ENCODE results near the gene ZMIZ1.
A peak's percentile ranks its signal among the peaks of the same experiment; 100 is the strongest.

The ZMIZ1 gene

GRCh38 chr10:79210672-79211071, 141.9 kb downstream of the ZMIZ1 start:
- no peak overlapping the region for H3K14ac ChIP-seq (ENCODE audit: low read length in 2 of 2)
- no peak overlapping the region for H2BK120ac ChIP-seq (ENCODE audit: low read depth, low read length)
- no peak overlapping the region for H3K18ac ChIP-seq (ENCODE audit: low read depth in 1 of 2, low read length in 2 of 2)
- H3K4ac ChIP-seq (ENCODE audit: low read depth in 1 of 2, low read length in 2 of 2), result no peak overlapping the region
- H2AK5ac ChIP-seq (ENCODE audit: low read length, severe bottlenecking), result no peak overlapping the region
- no peak overlapping the region for H3K4me3 ChIP-seq (ENCODE audit: insufficient read depth in 1 of 2, low read depth in 1 of 2, low read length in 2 of 2)
- no peak overlapping the region for H3K9ac ChIP-seq (ENCODE audit: low read length)
- no peak overlapping the region for H4K91ac ChIP-seq (ENCODE audit: low read length)
- H3K23ac ChIP-seq (ENCODE audit: low read length in 2 of 2), result no peak overlapping the region
- peaks cover 92 to 96% of the 10 kb centered on the region in 2 experiments for H3K36me3 ChIP-seq (ENCODE audit: control insufficient read depth in 1 of 2, insufficient read depth in 2 of 2, low read depth in 1 of 2, low read length in 2 of 2)
- no peak overlapping the region for H2BK15ac ChIP-seq (ENCODE audit: low read depth, poor library complexity, severe bottlenecking)
- no peaks in the 10 kb centered on the region for H3K9me3 ChIP-seq (ENCODE audit: control insufficient read depth, low read length)
- H3K79me1 ChIP-seq (replicated peaks; ENCODE audit: low read length, poor library complexity, severe bottlenecking), result peaks cover 63% of the 10 kb centered on the region
- no peak overlapping the region for H2AFZ ChIP-seq (ENCODE audit: low read depth, low read length)
- H2BK12ac ChIP-seq (ENCODE audit: low read length in 2 of 2), result no peak overlapping the region
- H3K4me1 ChIP-seq (ENCODE audit: control insufficient read depth, insufficient read depth, low read depth, low read length), result peaks cover 8% of the 10 kb centered on the region
- H4K8ac ChIP-seq (ENCODE audit: low read length), result no peak overlapping the region
- H3K27ac ChIP-seq (ENCODE audit: low read length, poor library complexity, severe bottlenecking), result no peak overlapping the region
- WGBS, result 90% methylated on average over 1 of the region's 1 CpG
- H2BK5ac ChIP-seq (ENCODE audit: low read depth, low read length, poor library complexity, severe bottlenecking), result no peak overlapping the region
- H3K4me2 ChIP-seq (ENCODE audit: low read length, poor library complexity, severe bottlenecking), result no peak overlapping the region
- no peak for DNase-seq
- no peaks in the 10 kb centered on the region for H3K27me3 ChIP-seq (ENCODE audit: control insufficient read depth in 1 of 2, insufficient read depth in 1 of 2, low read length in 2 of 2)

GRCh38 chr10:79211616-79212015, 142.8 kb downstream of the ZMIZ1 start:
- Histone ChIP-seq H3K4me1 (ENCODE audit: control insufficient read depth, insufficient read depth, low read depth, low read length) (peaks cover 4% of the 10 kb centered on the region), H3K4me2 (ENCODE audit: low read length, poor library complexity, severe bottlenecking) (no peak overlapping the region), H3K14ac (ENCODE audit: low read length in 2 of 2) (no peak overlapping the region), H2AK5ac (ENCODE audit: low read length, severe bottlenecking) (no peak overlapping the region), H2AFZ (ENCODE audit: low read depth, low read length) (no peak overlapping the region), H3K23ac (ENCODE audit: low read length in 2 of 2) (no peak overlapping the region), H2BK15ac (ENCODE audit: low read depth, poor library complexity, severe bottlenecking) (no peak overlapping the region), H3K9ac (ENCODE audit: low read length) (no peak overlapping the region), H3K27ac (ENCODE audit: low read length, poor library complexity, severe bottlenecking) (no peak overlapping the region), H3K9me3 (ENCODE audit: control insufficient read depth, low read length) (no peaks in the 10 kb centered on the region), H3K27me3 (ENCODE audit: control insufficient read depth in 1 of 2, insufficient read depth in 1 of 2, low read length in 2 of 2) (no peaks in the 10 kb centered on the region), H3K36me3 (ENCODE audit: control insufficient read depth in 1 of 2, insufficient read depth in 2 of 2, low read depth in 1 of 2, low read length in 2 of 2) (peaks cover 92 to 96% of the 10 kb centered on the region in 2 experiments), H4K91ac (ENCODE audit: low read length) (no peak overlapping the region), H3K18ac (ENCODE audit: low read depth in 1 of 2, low read length in 2 of 2) (no peak overlapping the region), H2BK120ac (ENCODE audit: low read depth, low read length) (no peak overlapping the region), H2BK12ac (ENCODE audit: low read length in 2 of 2) (no peak overlapping the region), H2BK5ac (ENCODE audit: low read depth, low read length, poor library complexity, severe bottlenecking) (no peak overlapping the region), H3K4me3 (ENCODE audit: insufficient read depth in 1 of 2, low read depth in 1 of 2, low read length in 2 of 2) (no peak overlapping the region), H4K8ac (ENCODE audit: low read length) (no peak overlapping the region), H3K4ac (ENCODE audit: low read depth in 1 of 2, low read length in 2 of 2) (no peak overlapping the region), H3K79me1 (replicated peaks; ENCODE audit: low read length, poor library complexity, severe bottlenecking) (peaks cover 64% of the 10 kb centered on the region)
- WGBS, result 83% methylated on average over 13 of the region's 13 CpGs
- no peak for DNase-seq

DNA sequence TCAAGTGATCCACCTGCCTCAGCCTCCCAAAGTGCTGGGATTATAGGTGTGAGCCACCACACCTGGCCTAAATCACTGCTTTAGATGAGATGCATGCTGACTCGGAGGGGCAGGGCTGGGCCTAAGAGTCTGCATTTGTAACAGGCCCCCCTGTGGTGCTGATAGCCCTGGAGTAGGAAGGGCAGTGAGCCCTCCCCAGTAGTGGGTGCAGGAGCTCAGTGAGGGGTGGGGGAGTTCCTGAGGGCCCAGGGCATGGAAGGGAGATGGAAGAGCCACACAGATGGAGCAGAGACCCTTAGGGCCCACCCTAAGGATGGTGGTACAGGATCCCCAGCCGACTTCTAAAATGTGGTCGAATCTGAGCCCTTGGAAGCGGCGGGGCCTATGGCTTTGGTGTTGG, 146.8 kb downstream of the ZMIZ1 start:
- H2AK5ac ChIP-seq (ENCODE audit: low read length, severe bottlenecking), result no peak overlapping the region
- H3K4me2 ChIP-seq (ENCODE audit: low read length, poor library complexity, severe bottlenecking), result no peak overlapping the region
- peaks cover 4% of the 10 kb centered on the region for H3K4me1 ChIP-seq (ENCODE audit: control insufficient read depth, insufficient read depth, low read depth, low read length)
- H2BK5ac ChIP-seq (ENCODE audit: low read depth, low read length, poor library complexity, severe bottlenecking), result no peak overlapping the region
- no peak overlapping the region for H3K27ac ChIP-seq (ENCODE audit: low read length, poor library complexity, severe bottlenecking)
- no peak overlapping the region for H2BK12ac ChIP-seq (ENCODE audit: low read length in 2 of 2)
- H3K79me1 ChIP-seq (replicated peaks; ENCODE audit: low read length, poor library complexity, severe bottlenecking), result peaks cover 55% of the 10 kb centered on the region
- no peak overlapping the region for H3K4ac ChIP-seq (ENCODE audit: low read depth in 1 of 2, low read length in 2 of 2)
- H4K91ac ChIP-seq (ENCODE audit: low read length), result no peak overlapping the region
- H3K14ac ChIP-seq (ENCODE audit: low read length in 2 of 2), result no peak overlapping the region
- H4K8ac ChIP-seq (ENCODE audit: low read length), result no peak overlapping the region
- no peak overlapping the region for H3K9ac ChIP-seq (ENCODE audit: low read length)
- H2BK120ac ChIP-seq (ENCODE audit: low read depth, low read length), result no peak overlapping the region
- 96% methylated on average over 5 of the region's 5 CpGs for WGBS
- peaks cover 86 to 92% of the 10 kb centered on the region in 2 experiments for H3K36me3 ChIP-seq (ENCODE audit: control insufficient read depth in 1 of 2, insufficient read depth in 2 of 2, low read depth in 1 of 2, low read length in 2 of 2)
- no peak for DNase-seq
- no peak overlapping the region for H2BK15ac ChIP-seq (ENCODE audit: low read depth, poor library complexity, severe bottlenecking)
- H3K4me3 ChIP-seq (ENCODE audit: insufficient read depth in 1 of 2, low read depth in 1 of 2, low read length in 2 of 2), result no peak overlapping the region
- H3K27me3 ChIP-seq (ENCODE audit: control insufficient read depth in 1 of 2, insufficient read depth in 1 of 2, low read length in 2 of 2), result no peaks in the 10 kb centered on the region
- no peak overlapping the region for H3K18ac ChIP-seq (ENCODE audit: low read depth in 1 of 2, low read length in 2 of 2)
- H3K23ac ChIP-seq (ENCODE audit: low read length in 2 of 2), result no peak overlapping the region
- H3K9me3 ChIP-seq (ENCODE audit: control insufficient read depth, low read length), result no peaks in the 10 kb centered on the region
- H2AFZ ChIP-seq (ENCODE audit: low read depth, low read length), result no peak overlapping the region

GRCh38 chr10:79219322-79219957, 150.7 kb downstream of the ZMIZ1 start:
- Histone ChIP-seq H3K9ac (ENCODE audit: low read length) (peak overlapping the region; percentile 49), H3K79me1 (replicated peaks; ENCODE audit: low read length, poor library complexity, severe bottlenecking) (peaks cover 41% of the 10 kb centered on the region), H2BK120ac (ENCODE audit: low read depth, low read length) (no peak overlapping the region), H4K8ac (ENCODE audit: low read length) (peak overlapping the region; percentile 14), H3K36me3 (ENCODE audit: control insufficient read depth in 1 of 2, insufficient read depth in 2 of 2, low read depth in 1 of 2, low read length in 2 of 2) (peaks cover 67 to 86% of the 10 kb centered on the region in 2 experiments), H2BK5ac (ENCODE audit: low read depth, low read length, poor library complexity, severe bottlenecking) (no peak overlapping the region), H2BK15ac (ENCODE audit: low read depth, poor library complexity, severe bottlenecking) (no peak overlapping the region), H3K18ac (ENCODE audit: low read depth in 1 of 2, low read length in 2 of 2) (peak overlapping the region in 1 of 2 experiments; percentile 25), H3K27me3 (ENCODE audit: control insufficient read depth in 1 of 2, insufficient read depth in 1 of 2, low read length in 2 of 2) (no peaks in the 10 kb centered on the region), H2AK5ac (ENCODE audit: low read length, severe bottlenecking) (no peak overlapping the region), H2BK12ac (ENCODE audit: low read length in 2 of 2) (no peak overlapping the region), H3K4me2 (ENCODE audit: low read length, poor library complexity, severe bottlenecking) (no peak overlapping the region), H4K91ac (ENCODE audit: low read length) (no peak overlapping the region), H3K14ac (ENCODE audit: low read length in 2 of 2) (no peak overlapping the region), H3K4me1 (ENCODE audit: control insufficient read depth, insufficient read depth, low read depth, low read length) (peaks cover 39% of the 10 kb centered on the region), H3K23ac (ENCODE audit: low read length in 2 of 2) (no peak overlapping the region), H2AFZ (ENCODE audit: low read depth, low read length) (no peak overlapping the region), H3K4ac (ENCODE audit: low read depth in 1 of 2, low read length in 2 of 2) (no peak overlapping the region), H3K27ac (ENCODE audit: low read length, poor library complexity, severe bottlenecking) (no peak overlapping the region), H3K9me3 (ENCODE audit: control insufficient read depth, low read length) (no peaks in the 10 kb centered on the region), H3K4me3 (ENCODE audit: insufficient read depth in 1 of 2, low read depth in 1 of 2, low read length in 2 of 2) (no peak overlapping the region)
- no peak for DNase-seq
- WGBS, result 97% methylated on average over 3 of the region's 3 CpGs

All from mesenchymal stem cell (in vitro differentiated cells and primary cell).